Measurements from ENCODE around the gene PPP2R1A. TPM values are rescaled to one million over a fixed set of nuclear protein-coding genes. Genes with fewer than 3 reads are reported as not detected.

Gene PPP2R1A
- total RNA-seq, 1 experiment from 2014 or later, result 266 TPM

DNA sequence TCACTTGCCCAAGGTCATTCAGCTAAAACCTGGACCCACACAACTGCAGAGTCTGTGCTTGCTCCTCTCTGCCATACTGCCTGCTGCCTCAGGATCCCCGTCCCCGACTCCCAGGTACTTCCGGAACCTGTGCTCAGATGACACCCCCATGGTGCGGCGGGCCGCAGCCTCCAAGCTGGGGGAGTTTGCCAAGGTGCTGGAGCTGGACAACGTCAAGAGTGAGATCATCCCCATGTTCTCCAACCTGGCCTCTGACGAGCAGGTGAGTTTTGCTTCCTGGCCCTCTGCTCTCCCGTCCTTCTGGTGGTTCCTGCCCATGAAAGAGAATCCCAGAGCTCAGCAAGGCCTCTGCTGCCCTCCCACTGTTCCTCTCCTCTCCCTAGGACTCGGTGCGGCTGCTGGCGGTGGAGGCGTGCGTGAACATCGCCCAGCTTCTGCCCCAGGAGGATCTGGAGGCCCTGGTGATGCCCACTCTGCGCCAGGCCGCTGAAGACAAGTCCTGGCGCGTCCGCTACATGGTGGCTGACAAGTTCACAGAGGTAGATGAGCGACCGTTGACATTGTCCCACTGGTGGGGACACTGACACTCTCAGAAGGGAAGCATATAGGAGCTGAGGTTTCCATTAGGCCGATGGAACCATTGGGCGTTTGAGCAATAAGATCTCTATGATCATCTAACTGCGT lies 22.9 kb downstream of the PPP2R1A start (continued):
- TF ChIP-seq, protein P1, sequence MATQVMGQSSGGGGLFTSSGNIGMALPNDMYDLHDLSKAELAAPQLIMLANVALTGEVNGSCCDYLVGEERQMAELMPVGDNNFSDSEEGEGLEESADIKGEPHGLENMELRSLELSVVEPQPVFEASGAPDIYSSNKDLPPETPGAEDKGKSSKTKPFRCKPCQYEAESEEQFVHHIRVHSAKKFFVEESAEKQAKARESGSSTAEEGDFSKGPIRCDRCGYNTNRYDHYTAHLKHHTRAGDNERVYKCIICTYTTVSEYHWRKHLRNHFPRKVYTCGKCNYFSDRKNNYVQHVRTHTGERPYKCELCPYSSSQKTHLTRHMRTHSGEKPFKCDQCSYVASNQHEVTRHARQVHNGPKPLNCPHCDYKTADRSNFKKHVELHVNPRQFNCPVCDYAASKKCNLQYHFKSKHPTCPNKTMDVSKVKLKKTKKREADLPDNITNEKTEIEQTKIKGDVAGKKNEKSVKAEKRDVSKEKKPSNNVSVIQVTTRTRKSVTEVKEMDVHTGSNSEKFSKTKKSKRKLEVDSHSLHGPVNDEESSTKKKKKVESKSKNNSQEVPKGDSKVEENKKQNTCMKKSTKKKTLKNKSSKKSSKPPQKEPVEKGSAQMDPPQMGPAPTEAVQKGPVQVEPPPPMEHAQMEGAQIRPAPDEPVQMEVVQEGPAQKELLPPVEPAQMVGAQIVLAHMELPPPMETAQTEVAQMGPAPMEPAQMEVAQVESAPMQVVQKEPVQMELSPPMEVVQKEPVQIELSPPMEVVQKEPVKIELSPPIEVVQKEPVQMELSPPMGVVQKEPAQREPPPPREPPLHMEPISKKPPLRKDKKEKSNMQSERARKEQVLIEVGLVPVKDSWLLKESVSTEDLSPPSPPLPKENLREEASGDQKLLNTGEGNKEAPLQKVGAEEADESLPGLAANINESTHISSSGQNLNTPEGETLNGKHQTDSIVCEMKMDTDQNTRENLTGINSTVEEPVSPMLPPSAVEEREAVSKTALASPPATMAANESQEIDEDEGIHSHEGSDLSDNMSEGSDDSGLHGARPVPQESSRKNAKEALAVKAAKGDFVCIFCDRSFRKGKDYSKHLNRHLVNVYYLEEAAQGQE (IDR thresholded peaks at IDR 0.05; ENCODE audit: low read depth), result no peak
- TF ChIP-seq, protein P2, sequence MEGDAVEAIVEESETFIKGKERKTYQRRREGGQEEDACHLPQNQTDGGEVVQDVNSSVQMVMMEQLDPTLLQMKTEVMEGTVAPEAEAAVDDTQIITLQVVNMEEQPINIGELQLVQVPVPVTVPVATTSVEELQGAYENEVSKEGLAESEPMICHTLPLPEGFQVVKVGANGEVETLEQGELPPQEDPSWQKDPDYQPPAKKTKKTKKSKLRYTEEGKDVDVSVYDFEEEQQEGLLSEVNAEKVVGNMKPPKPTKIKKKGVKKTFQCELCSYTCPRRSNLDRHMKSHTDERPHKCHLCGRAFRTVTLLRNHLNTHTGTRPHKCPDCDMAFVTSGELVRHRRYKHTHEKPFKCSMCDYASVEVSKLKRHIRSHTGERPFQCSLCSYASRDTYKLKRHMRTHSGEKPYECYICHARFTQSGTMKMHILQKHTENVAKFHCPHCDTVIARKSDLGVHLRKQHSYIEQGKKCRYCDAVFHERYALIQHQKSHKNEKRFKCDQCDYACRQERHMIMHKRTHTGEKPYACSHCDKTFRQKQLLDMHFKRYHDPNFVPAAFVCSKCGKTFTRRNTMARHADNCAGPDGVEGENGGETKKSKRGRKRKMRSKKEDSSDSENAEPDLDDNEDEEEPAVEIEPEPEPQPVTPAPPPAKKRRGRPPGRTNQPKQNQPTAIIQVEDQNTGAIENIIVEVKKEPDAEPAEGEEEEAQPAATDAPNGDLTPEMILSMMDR (IDR thresholded peaks at IDR 0.05 in 2 of 3, conservative IDR thresholded peaks at IDR 0.05 in 1 of 3; ENCODE audit: borderline replicate concordance in 1 of 3, insufficient read depth in 1 of 3, low read depth in 2 of 3, low read length in 2 of 3), result no peak
- no peak for TF ChIP-seq EZH2phosphoT487 (IDR thresholded peaks at IDR 0.05; ENCODE audit: borderline replicate concordance)

DNA sequence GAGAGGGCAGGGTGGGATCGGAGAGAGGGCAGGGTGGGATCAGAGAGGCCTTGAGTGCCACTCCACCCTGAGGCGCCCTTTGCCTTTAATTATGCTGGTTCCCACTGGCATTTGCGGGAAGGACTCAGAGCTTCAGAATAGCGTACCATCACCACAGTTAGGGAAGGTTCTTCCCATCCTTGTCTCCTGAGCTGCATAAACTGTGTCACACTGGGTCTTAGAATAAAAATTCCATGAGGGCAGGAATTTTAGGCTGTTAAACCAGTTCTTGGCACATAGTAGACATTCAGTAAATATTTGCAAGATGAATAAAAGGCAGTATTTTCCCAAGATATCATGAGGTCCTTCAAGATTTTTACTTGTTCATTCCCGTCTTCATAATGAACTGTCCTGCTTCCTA lies 24.4 kb downstream of the PPP2R1A start:
- DNase-seq (ENCODE audit: low read depth, low spot score) (no peak), ATAC-seq (no peak)
- H3K9me2 ChIP-seq (ENCODE audit: insufficient read depth), result no peaks in the 10 kb centered on the region
- H4K20me1 ChIP-seq (ENCODE audit: insufficient read depth), result no peaks in the 10 kb centered on the region
- no peak overlapping the region for H3K27ac ChIP-seq (ENCODE audit: low read depth, low read length)
- intact Hi-C loops (cut with micrococcal nuclease), result no loop called here
- no peaks in the 10 kb centered on the region for H3K9me3 ChIP-seq (ENCODE audit: control insufficient read depth in 1 of 2, insufficient read depth in 1 of 2, low read depth in 1 of 2, low read length in 2 of 2)
- H3K79me2 ChIP-seq (ENCODE audit: insufficient read depth, low read length), result peaks cover 32% of the 10 kb centered on the region
- no TSS peak for BruUV-seq (replicated peaks)
- ChIA-PET RAD21 (ENCODE audit: low non-redundant PET in 1 of 2, low total read pairs in 2 of 2, uncharacterized antibody in 2 of 2, unreplicated experiment in 2 of 2) (no interaction called here), CTCF (no interaction called here), POLR2A (no interaction called here)
- no peak overlapping the region for H3K4me2 ChIP-seq (ENCODE audit: low read length)
- no peak overlapping the region for H3K9ac ChIP-seq (ENCODE audit: low read length)
- no peaks in the 10 kb centered on the region for H3K4me1 ChIP-seq (ENCODE audit: control insufficient read depth in 1 of 2, insufficient read depth in 2 of 2, low read length in 2 of 2)
- peaks cover 64 to 70% of the 10 kb centered on the region in 2 experiments for H3K36me3 ChIP-seq (ENCODE audit: control insufficient read depth in 1 of 2, insufficient read depth in 2 of 2, low read length in 2 of 2)
- H2AFZ ChIP-seq (ENCODE audit: low read depth, low read length, poor library complexity, severe bottlenecking), result no peak overlapping the region
- no peak overlapping the region for H3K4me3 ChIP-seq (replicated peaks in 1 of 2; ENCODE audit: low read depth in 1 of 2, low read length in 2 of 2)
- H3K27me3 ChIP-seq (ENCODE audit: insufficient read depth, low read length), result no peaks in the 10 kb centered on the region
- TF ChIP-seq, protein P1 (IDR thresholded peaks at IDR 0.05; ENCODE audit: low read depth), result no peak
- TF ChIP-seq POLR2AphosphoS5 (IDR thresholded peaks at IDR 0.05; ENCODE audit: low read depth, low read length), result no peak
- TF ChIP-seq ZNF274 (IDR thresholded peaks at IDR 0.05; ENCODE audit: low read depth, low read length), result no peak
- no peak for TF ChIP-seq POLR2A (IDR thresholded peaks at IDR 0.05; ENCODE audit: borderline replicate concordance, extremely low read depth, insufficient read depth, insufficient read length)
- TF ChIP-seq JUND (IDR thresholded peaks at IDR 0.05), result no peak
